Activated CD4-positive, alpha-beta memory T cell treated with anti-CD3 and anti-CD28 coated beads for 36 hours (primary cell): ENCODE results near the gene IMPA2. TPM values are rescaled to one million over a fixed set of nuclear protein-coding genes. Genes with fewer than 3 reads are reported as not detected.
"Not testable (repeated sequence)": the region's sequence is repeated elsewhere in the genome, so short reads cannot be mapped to it uniquely, and the experiment has no call there.

Experiments used
- CTCF ChIA-PET: fragments of 350-600 bp; sonication (Branson Sonifier 250); formaldehyde crosslinking; loops from one replicate; lab custom pipeline; 2021; ENCODE audit warnings: antibody characterized with exemption, inconsistent platforms; lab: Charles Lee
- POLR2A ChIA-PET: fragments of 350-600 bp; sonication (Branson Sonifier 250); formaldehyde crosslinking; loops from one replicate; lab custom pipeline; 2021; ENCODE audit warnings: antibody characterized with exemption; lab: Charles Lee
- DNase-seq: peaks from one replicate; pipeline ENCODE4 v3.0.0-alpha.2; 2020
- H3K27ac Mint-ChIP-seq: one replicate; pipeline ENCODE4 v1.8.0; 2021; ENCODE audit warnings: mixed read lengths
- H3K27me3 Mint-ChIP-seq: one replicate; pipeline ENCODE4 v1.8.0; 2021; ENCODE audit warnings: mixed read lengths
- H3K36me3 Mint-ChIP-seq: one replicate; pipeline ENCODE4 v1.8.0; 2021; ENCODE audit warnings: mixed read lengths
- H3K4me1 Mint-ChIP-seq: one replicate; pipeline ENCODE4 v1.8.0; 2021; ENCODE audit warnings: low read depth, mixed read lengths
- H3K4me3 Mint-ChIP-seq: one replicate; pipeline ENCODE4 v1.8.0; 2021; ENCODE audit warnings: mild to moderate bottlenecking, mixed read lengths
- H3K9me3 Mint-ChIP-seq: one replicate; pipeline ENCODE4 v1.8.0; 2021; ENCODE audit warnings: mixed read lengths
- intact Hi-C: fragments of 100-400 bp; cut with micrococcal nuclease; formaldehyde crosslinking; loops from one replicate; pipeline ENCODE4 v1.15.1; 2023
- total RNA-seq, 2 experiments: library from RNA; stranded (reverse); gene quantifications; one replicate each; pipeline ENCODE4 v1.2.3, GENCODE V29; 2021

The IMPA2 gene
- total RNA-seq, 2 experiments from 2014 or later = 20.3 to 21.6 TPM

- Mint-ChIP-seq H3K36me3 (no peaks in the 10 kb centered on the region), H3K4me3 (no peak overlapping the region), H3K27ac (no peak overlapping the region), H3K27me3 (peaks cover 2% of the 10 kb centered on the region), H3K4me1 (peaks cover 8% of the 10 kb centered on the region), H3K9me3 (no peaks in the 10 kb centered on the region)
- intact Hi-C loops = no loop called here
- POLR2A ChIA-PET = interaction anchor here (0.6 kb wide), 1 partner anchor 42 kb away, joined by 3 read pairs; no protein-coding TSS in a partner anchor
- no peak for DNase-seq
- CTCF ChIA-PET = interaction anchor here (0.9 to 4.9 kb wide), 2 partner anchors 12 to 89 kb away, joined by 3 to 41 read pairs; no protein-coding TSS in a partner anchor
These were observed 32.3 kb upstream of the IMPA2 start for GRCh38 chr18:11948852-11949523.

DNA sequence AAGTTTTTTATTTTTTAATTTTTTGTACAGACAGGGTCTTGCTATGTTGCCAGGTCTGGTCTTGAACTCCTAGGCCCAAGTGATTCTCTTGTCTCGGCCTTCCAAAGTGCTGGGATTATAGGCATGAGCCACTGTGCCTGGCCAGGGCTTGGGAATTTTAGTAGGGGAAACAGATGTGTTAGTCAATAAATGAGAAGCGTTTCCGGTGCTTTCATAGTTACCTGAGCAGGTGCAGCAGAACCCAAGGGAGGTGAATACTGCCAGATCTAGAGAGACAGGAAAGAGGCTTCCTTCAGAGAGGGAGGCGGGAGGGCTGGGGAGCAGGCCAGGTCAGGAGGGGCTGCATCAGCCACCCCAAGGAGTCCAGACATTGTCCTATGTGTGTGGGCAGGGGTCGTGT is 30.5 kb upstream of the IMPA2 start:
- H3K4me3 Mint-ChIP-seq = no peak overlapping the region
- POLR2A ChIA-PET = no interaction called here
- H3K9me3 Mint-ChIP-seq = no peaks in the 10 kb centered on the region
- DNase-seq = no peak
- H3K27ac Mint-ChIP-seq = no peak overlapping the region
- CTCF ChIA-PET = interaction anchor here (4.9 kb wide), 1 partner anchor 13 kb away, joined by 41 read pairs; no protein-coding TSS in a partner anchor
- intact Hi-C loops = no loop called here
- no peaks in the 10 kb centered on the region for H3K36me3 Mint-ChIP-seq
- H3K27me3 Mint-ChIP-seq = no peaks in the 10 kb centered on the region
- H3K4me1 Mint-ChIP-seq = peaks cover 8% of the 10 kb centered on the region

GRCh38 chr18:11951390-11951851 is 29.9 kb upstream of the IMPA2 start:
- intact Hi-C loops = no loop called here
- Mint-ChIP-seq H3K36me3 (no peaks in the 10 kb centered on the region), H3K27ac (no peak overlapping the region), H3K4me3 (no peak overlapping the region), H3K4me1 (peaks cover 8% of the 10 kb centered on the region), H3K27me3 (no peaks in the 10 kb centered on the region), H3K9me3 (peaks cover 1% of the 10 kb centered on the region)
- POLR2A ChIA-PET = no interaction called here
- no peak for DNase-seq
- CTCF ChIA-PET = interaction anchor here (1.1 kb wide), 1 partner anchor 14 kb away, joined by 3 read pairs; no protein-coding TSS in a partner anchor

DNA sequence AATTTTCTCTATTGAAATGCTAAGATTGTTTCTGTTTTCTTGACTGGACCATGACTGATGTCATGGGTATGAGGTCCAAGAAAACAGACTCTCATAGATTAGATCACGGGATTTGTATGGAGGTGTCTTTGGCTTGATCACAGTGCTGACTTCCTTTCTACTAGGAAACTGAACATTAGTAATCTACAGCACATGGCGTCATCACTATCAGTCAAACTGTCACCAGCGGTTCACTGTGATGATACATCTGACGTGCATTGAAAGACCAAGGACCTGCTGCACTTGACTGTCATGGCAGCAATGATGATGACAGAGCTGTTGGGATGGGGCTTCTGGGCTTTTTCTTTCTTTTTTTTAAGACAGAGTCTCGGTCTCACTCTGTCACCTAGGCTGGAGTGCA is 28.2 kb upstream of the IMPA2 start:
- Mint-ChIP-seq H3K4me1 (no peaks in the 10 kb centered on the region), H3K27me3 (peaks cover 4% of the 10 kb centered on the region), H3K36me3 (peaks cover 6% of the 10 kb centered on the region), H3K4me3 (no peak overlapping the region), H3K27ac (no peak overlapping the region), H3K9me3 (peaks cover 16% of the 10 kb centered on the region)
- DNase-seq = peak; percentile 12
- POLR2A ChIA-PET = no interaction called here
- intact Hi-C loops = no loop called here
- CTCF ChIA-PET = no interaction called here

GRCh38 chr18:11955239-11956029 is 25.9 kb upstream of the IMPA2 start:
- Mint-ChIP-seq H3K4me1 (no peaks in the 10 kb centered on the region), H3K27me3 (peaks cover 4% of the 10 kb centered on the region), H3K27ac (no peak overlapping the region), H3K4me3 (no peak overlapping the region), H3K9me3 (peaks cover 16% of the 10 kb centered on the region), H3K36me3 (peaks cover 6% of the 10 kb centered on the region)
- ChIA-PET POLR2A (no interaction called here), CTCF (interaction anchor here (1.2 to 2.0 kb wide), 2 partner anchors 17 to 18 kb away, joined by 3 to 7 read pairs; no protein-coding TSS in a partner anchor)
- DNase-seq = no peak
- intact Hi-C loops = no loop called here

DNA sequence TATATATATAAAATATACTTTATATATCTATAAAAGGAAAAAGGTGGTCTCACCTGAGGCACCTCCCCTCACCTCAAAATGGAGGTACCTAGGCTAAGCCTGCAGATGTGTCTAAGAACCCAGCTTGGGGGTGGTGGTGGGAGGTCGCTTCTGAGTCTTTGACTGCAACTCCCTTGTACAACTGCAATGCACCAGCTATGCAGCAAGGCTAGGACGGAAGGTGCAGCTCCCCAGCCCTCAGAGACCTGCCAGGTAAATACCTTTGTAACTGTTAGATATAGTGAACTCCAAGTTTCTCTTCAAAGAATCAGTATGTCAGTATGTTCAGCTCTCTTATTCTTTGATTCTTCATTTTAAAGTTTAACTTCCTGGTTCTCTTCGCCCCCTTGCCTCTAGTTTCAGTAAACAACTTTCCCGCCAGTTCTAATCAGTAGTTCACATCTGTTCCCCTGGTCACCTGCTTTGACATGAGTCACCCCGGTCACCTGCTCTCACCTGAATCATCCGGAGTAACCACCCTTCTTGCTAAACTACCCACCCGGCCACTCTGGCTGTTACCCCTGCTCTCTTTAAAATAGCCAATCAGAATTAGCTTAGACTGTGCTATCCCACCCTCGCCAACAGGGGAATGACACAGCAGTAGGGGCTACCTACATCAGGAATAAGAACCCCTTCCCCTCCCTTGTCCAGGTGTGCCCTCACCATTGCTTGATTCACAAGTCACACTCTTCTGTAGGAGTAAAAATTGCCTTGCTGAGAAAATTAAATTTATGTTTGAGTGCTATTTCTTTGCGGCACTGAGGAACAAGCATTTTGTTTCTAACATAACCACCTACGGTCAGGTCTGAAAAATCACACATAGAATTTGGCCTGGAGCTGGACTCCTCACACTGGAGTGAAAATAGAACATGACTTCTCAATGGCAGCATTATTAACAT is 24.7 kb upstream of the IMPA2 start:
- Mint-ChIP-seq H3K36me3 (peaks cover 6% of the 10 kb centered on the region), H3K4me3 (no peak overlapping the region), H3K27ac (no peak overlapping the region), H3K4me1 (no peaks in the 10 kb centered on the region), H3K9me3 (peaks cover 16% of the 10 kb centered on the region), H3K27me3 (peaks cover 4% of the 10 kb centered on the region)
- ChIA-PET POLR2A (no interaction called here), CTCF (interaction anchor here (2.0 kb wide), 1 partner anchor 19 kb away, joined by 7 read pairs; no protein-coding TSS in a partner anchor)
- DNase-seq = no peak
- intact Hi-C loops = no loop called here

- intact Hi-C loops = no loop called here
- H3K4me3 Mint-ChIP-seq = no peak overlapping the region
- H3K9me3 Mint-ChIP-seq = peaks cover 16% of the 10 kb centered on the region
- no peak for DNase-seq
- no peak overlapping the region for H3K27ac Mint-ChIP-seq
- no peaks in the 10 kb centered on the region for H3K4me1 Mint-ChIP-seq
- peaks cover 4% of the 10 kb centered on the region for H3K27me3 Mint-ChIP-seq
- POLR2A ChIA-PET = no interaction called here
- H3K36me3 Mint-ChIP-seq = peaks cover 6% of the 10 kb centered on the region
- CTCF ChIA-PET = no interaction called here
These were observed 23.7 kb upstream of the IMPA2 start for GRCh38 chr18:11957636-11958035.

GRCh38 chr18:11959651-11960050 is 21.7 kb upstream of the IMPA2 start:
- POLR2A ChIA-PET, DNase-seq, H3K27ac Mint-ChIP-seq, H3K36me3 Mint-ChIP-seq, H3K4me3 Mint-ChIP-seq, intact Hi-C loops, H3K4me1 Mint-ChIP-seq, H3K27me3 Mint-ChIP-seq: not testable (repeated sequence)
- H3K9me3 Mint-ChIP-seq = peaks cover 16% of the 10 kb centered on the region
- CTCF ChIA-PET = interaction anchor here (1.8 kb wide), 1 partner anchor 22 kb away, joined by 5 read pairs; no protein-coding TSS in a partner anchor

- intact Hi-C loops = no loop called here
- no peak overlapping the region for H3K4me3 Mint-ChIP-seq
- CTCF ChIA-PET = interaction anchor here (1.8 kb wide), 1 partner anchor 23 kb away, joined by 5 read pairs; no protein-coding TSS in a partner anchor
- peaks cover 6% of the 10 kb centered on the region for H3K36me3 Mint-ChIP-seq
- POLR2A ChIA-PET = no interaction called here
- DNase-seq = no peak
- H3K4me1 Mint-ChIP-seq = no peaks in the 10 kb centered on the region
- H3K27me3 Mint-ChIP-seq = peaks cover 4% of the 10 kb centered on the region
- no peak overlapping the region for H3K27ac Mint-ChIP-seq
- H3K9me3 Mint-ChIP-seq = peaks cover 16% of the 10 kb centered on the region
These were observed 20.4 kb upstream of the IMPA2 start for GRCh38 chr18:11960743-11961380.

DNA sequence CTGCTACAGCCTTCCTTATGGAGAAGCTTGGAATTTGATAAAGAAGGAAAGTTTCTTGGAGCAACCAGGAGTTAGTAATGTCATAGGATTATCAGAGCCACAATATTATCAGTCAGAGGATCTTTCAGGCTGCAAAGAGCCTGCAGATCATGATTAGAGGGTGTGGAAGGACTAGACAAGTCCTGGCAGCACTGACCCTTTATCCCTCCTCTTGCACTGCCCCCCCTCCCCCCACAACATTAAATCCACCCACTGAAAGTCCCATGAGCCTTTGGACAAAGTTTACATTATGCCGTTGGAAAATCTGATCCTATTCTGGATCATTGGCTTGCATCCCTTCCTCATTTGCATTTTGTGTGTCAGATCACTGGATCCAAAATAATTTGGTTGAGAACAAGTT is 18.7 kb upstream of the IMPA2 start:
- peaks cover 3% of the 10 kb centered on the region for H3K9me3 Mint-ChIP-seq
- no peak for DNase-seq
- POLR2A ChIA-PET = no interaction called here
- no peak overlapping the region for H3K27ac Mint-ChIP-seq
- no peaks in the 10 kb centered on the region for H3K4me1 Mint-ChIP-seq
- intact Hi-C loops = no loop called here
- H3K27me3 Mint-ChIP-seq = peaks cover 2% of the 10 kb centered on the region
- H3K4me3 Mint-ChIP-seq = no peak overlapping the region
- CTCF ChIA-PET = no interaction called here
- peaks cover under 1% of the 10 kb centered on the region for H3K36me3 Mint-ChIP-seq

GRCh38 chr18:11963991-11964484 is 17.3 kb upstream of the IMPA2 start:
- ChIA-PET CTCF (no interaction called here), POLR2A (no interaction called here)
- Mint-ChIP-seq H3K4me1 (no peaks in the 10 kb centered on the region), H3K4me3 (no peak overlapping the region), H3K36me3 (no peaks in the 10 kb centered on the region), H3K27ac (no peak overlapping the region), H3K9me3 (no peaks in the 10 kb centered on the region), H3K27me3 (peaks cover 3% of the 10 kb centered on the region)
- intact Hi-C loops = no loop called here
- no peak for DNase-seq
